Epithelial cell of proximal tubule (primary cell): ENCODE results near the gene SLC38A2. TPM values are rescaled to one million over a fixed set of nuclear protein-coding genes. Genes with fewer than 3 reads are reported as not detected.

ENCODE experiments used
- DNase-seq: peaks from one replicate; pipeline ENCODE4 v3.0.0-alpha.2; 2011; ENCODE audit warnings: low read depth
- H3K4me3 ChIP-seq: 2 replicates; pipeline ENCODE4 v1.5.1; 2011; ENCODE audit warnings: low read depth, mild to moderate bottlenecking, low read length
- CTCF ChIP-seq: conservative IDR thresholded peaks from 2 replicates; pipeline ENCODE4 v1.5.1; 2012; ENCODE audit warnings: low read depth, mild to moderate bottlenecking, low read length
- total RNA-seq: library from RNA; depleted of rRNA; stranded (reverse); fragments of >200 nt; gene quantifications from 2 replicates; pipeline ENCODE4 v1.2.3, GENCODE V29; 2015

SLC38A2 gene
- total RNA-seq, 1 donor from 2014 or later: 163 TPM

GRCh38 chr12:46356655-46357437 is 15.7 kb downstream of the SLC38A2 start:
- no peak overlapping the region for H3K4me3 ChIP-seq
- no peak for DNase-seq
- TF ChIP-seq CTCF: no peak

- no peak for DNase-seq
Observed at GRCh38 chr12:46354802-46355199, 17.8 kb downstream of the SLC38A2 start.

GRCh38 chr12:46354111-46354801 is 18.3 kb downstream of the SLC38A2 start:
- DNase-seq: no peak
- H3K4me3 ChIP-seq: no peak overlapping the region
- peak; percentile 27 for TF ChIP-seq CTCF

More at GRCh38 chr12:46354802-46355199, 17.8 kb downstream of the SLC38A2 start:
- TF ChIP-seq CTCF: no peak
- no peak overlapping the region for H3K4me3 ChIP-seq

GRCh38 chr12:46351886-46352650 is 20.5 kb downstream of the SLC38A2 start:
- no peak for DNase-seq
- H3K4me3 ChIP-seq: no peak overlapping the region
- TF ChIP-seq CTCF: no peak

- DNase-seq: no peak
- TF ChIP-seq CTCF: no peak
- no peak overlapping the region for H3K4me3 ChIP-seq
Observed at GRCh38 chr12:46351138-46351537, 21.4 kb downstream of the SLC38A2 start.

- no peak for DNase-seq
- TF ChIP-seq CTCF: no peak
Observed at GRCh38 chr12:46349253-46349652, 23.3 kb downstream of the SLC38A2 start.

More at GRCh38 chr12:46349253-46349652, 23.3 kb downstream of the SLC38A2 start:
- H3K4me3 ChIP-seq: no peak overlapping the region
